HEK293 (cell line): ENCODE results near the gene TMEM88.

Experiments used
- CTCF ChIP-seq: fragments of 450-650 bp; formaldehyde crosslinking; IDR thresholded peaks from 2 replicates; pipeline ENCODE4 v1.5.1; 2016; ENCODE audit warnings: missing biosample characterization, missing genetic modification characterization
- ZNF785 ChIP-seq: fragments of 450-650 bp; formaldehyde crosslinking; IDR thresholded peaks from 2 replicates; pipeline ENCODE4 v1.5.1; 2016; ENCODE audit warnings: missing biosample characterization, missing genetic modification characterization
- ZSCAN23 ChIP-seq: fragments of 450-650 bp; formaldehyde crosslinking; IDR thresholded peaks from 2 replicates; pipeline ENCODE4 v1.5.1; 2016; ENCODE audit warnings: missing biosample characterization, missing genetic modification characterization

- no peak for TF ChIP-seq ZSCAN23
- no peak for TF ChIP-seq ZNF785
- no peak for TF ChIP-seq CTCF (tag by site-specific recombination)
Observed at GRCh38 chr17:7809086-7809790, 45.6 kb upstream of the TMEM88 start.
